GM12801 (cell line): ENCODE data around the gene SPAG4.

Experiments used
- TF ChIP-seq, protein P1 (sequence below): IDR thresholded peaks from one replicate; pipeline ENCODE4 v1.5.1; 2011; ENCODE audit warnings: control low read depth; ENCODE audit not compliant: insufficient read length; ENCODE audit errors: extremely low read depth

Gene SPAG4

DNA sequence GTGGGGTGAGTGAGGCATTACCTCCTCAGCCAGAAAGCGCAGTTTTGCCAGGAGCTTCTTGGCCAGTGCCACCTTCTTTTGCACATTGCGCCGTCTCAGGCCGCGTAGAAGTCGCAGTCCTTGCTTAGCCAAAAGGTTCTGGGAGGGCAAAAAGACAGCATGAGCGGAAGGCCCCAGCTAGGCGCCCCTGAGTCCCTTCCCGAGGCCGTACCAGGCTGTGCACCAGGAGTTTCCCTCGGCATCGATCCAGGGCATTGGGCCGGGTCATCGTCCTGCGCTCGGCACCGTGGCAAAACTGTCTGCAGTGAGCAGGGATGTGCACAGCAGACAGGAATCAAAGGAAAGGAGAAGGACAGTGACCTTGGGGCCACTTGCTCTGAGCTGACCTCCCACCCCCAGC, 20.2 kb upstream of the SPAG4 start:
- TF ChIP-seq, protein P1, sequence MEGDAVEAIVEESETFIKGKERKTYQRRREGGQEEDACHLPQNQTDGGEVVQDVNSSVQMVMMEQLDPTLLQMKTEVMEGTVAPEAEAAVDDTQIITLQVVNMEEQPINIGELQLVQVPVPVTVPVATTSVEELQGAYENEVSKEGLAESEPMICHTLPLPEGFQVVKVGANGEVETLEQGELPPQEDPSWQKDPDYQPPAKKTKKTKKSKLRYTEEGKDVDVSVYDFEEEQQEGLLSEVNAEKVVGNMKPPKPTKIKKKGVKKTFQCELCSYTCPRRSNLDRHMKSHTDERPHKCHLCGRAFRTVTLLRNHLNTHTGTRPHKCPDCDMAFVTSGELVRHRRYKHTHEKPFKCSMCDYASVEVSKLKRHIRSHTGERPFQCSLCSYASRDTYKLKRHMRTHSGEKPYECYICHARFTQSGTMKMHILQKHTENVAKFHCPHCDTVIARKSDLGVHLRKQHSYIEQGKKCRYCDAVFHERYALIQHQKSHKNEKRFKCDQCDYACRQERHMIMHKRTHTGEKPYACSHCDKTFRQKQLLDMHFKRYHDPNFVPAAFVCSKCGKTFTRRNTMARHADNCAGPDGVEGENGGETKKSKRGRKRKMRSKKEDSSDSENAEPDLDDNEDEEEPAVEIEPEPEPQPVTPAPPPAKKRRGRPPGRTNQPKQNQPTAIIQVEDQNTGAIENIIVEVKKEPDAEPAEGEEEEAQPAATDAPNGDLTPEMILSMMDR: no peak

DNA sequence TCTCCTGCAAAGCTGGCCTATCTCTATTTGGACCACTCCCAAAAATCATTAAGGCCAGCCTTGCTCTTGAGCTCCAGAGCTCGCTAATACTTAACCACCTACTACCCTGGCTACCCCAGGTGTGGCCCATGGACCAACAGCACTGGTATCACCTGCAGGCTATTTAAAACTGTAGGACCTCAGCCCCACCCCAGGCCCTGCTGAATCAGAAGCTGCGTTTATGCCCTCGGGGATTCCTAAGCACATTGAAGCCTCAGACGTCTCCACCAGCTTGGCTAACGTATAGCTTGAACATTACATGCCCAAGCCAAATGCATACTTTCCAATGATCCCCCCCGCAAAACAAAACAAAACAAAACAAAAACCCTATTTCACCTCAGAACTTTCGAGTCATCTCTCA, 19.7 kb upstream of the SPAG4 start:
- TF ChIP-seq, protein P1: no peak

DNA sequence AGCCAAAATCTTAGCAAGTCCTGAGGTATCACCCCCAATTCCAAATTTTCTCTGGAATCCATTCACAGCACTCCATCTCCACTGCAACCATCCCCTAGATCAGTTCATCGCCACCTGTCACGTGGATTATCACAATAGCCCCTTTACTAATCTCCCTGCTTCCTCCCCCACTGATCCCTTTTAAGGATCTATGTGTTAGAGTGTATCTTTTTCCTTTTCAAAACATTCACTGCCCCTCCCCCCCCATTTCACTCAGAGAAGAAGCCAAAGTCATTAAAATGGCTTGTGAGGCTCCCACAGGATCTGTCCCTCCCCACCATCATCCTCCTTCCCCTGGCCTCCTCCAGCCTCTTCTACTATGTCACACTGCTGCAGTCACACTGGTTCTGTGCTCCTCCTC, 18.4 kb upstream of the SPAG4 start:
- TF ChIP-seq, protein P1: no peak

DNA sequence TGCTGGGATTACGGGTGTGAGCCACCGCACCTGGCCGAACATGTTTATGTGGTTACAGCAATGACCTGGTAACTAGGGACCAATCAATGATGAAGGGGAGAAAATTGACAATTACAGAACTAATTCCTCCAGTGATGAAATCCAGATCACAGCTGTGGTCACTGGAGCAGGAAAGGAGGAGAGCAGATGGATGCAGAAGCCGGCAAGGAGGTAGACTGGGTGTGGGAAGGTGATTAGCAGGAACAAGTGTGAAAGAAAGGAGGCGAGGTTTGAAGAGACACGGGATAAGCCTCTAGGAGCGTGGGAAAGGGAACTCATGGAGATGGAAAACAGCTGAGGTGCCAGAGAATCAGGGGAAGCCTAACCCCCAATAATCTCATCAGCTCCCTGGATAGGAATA, 17.2 kb upstream of the SPAG4 start:
- TF ChIP-seq, protein P1: no peak

DNA sequence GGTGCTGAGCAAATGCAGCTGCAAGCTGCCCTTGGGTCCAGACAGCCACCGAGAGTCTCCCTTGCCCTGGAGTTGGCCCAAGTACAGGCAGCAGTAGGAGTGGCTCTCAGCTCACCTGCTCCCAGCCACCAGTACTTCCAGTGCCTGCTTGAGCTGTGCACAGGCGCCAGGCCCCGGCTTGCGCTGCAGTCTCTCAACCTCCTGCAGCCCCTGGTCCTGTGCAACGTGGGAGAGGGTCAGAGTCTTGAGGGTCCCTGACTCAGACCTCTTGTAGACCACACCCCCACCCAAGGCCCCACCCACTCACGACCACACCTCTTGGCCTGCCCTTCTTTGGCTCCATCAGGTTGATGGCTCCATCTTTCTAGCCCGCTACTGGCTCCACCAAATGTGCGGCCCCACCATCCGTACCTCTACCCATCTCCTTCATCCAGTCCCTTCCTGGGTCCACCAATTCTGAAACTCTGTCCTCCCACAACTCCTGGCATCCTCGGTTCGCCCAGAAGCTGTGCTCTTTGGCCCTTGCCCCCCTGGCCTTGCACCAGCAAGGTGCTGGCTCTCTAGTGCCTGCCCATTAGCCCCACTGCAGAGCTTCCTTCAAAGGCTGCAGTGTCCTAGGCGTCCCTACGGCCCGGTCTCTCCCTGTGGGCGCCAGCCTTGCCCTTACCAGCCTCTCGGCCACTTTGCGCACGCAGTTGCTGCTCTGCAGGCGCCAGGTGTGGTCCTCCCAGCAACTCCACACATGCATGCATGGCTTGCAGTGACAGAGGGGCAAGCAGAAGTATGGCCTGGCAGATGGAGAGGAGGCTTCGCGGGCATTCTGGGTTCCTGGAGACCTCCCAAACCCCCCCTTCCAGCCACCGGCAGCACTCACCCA, 16.5 kb upstream of the SPAG4 start:
- TF ChIP-seq, protein P1: no peak

DNA sequence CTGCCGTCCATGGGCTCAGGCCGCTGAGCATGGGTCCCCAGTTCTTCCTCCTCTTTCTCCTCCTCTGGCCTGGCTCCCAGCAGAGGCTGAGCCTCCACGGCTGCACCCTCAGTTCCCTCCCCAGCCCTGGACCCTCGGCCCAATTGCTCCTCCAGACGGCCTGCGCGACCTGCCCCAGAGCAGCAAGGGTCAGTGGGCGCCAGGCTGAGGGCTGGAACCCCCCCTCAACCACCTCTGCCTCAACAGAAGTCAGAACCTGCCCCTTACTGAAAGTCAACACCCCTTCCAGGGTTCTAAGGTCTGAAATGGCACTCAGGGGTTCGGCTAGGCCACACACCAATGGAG, 15.9 kb upstream of the SPAG4 start:
- TF ChIP-seq, protein P1: no peak

DNA sequence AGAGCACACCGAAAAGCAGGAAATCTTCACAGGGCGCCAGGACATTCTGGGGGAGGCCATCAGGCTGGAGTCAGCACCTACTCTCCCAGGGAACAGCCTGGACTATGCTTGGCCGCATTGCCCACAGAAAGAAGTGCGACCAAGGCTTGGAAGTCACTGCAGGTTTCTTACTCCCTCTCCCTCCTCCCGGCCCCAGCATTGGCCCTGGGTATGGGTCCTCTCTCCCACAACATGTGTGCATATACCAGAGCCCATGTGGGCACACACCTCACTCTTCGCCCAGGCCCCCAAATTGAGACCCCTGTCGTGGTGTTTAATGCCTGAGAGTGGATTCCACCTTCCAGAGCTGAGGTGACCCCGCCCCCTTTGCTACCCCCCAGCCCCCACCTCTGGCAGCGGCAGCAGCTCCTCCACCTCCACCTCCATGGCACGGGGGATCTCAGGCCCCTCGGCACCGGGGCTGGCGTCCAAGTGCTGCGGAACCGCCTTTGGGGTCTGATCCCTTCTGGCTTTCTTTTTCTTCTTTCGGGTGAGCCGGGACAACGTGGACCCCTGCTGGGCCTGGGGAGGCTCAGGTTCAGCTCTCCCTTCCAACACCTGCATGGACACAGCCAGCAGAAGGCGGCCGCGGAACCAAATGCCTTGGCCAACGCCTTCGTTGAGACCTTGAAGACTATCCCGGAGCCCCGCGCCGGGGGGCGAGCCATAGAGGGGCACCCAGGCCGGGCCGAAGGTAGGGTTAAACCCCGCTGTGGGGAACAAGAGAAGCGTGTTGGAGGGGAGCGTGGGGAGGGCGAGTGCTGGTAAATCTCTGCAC, 15.2 kb upstream of the SPAG4 start:
- TF ChIP-seq, protein P1: no peak
